Esophagus muscularis mucosa (tissue), 2 donors: ENCODE measurements around the gene UBE2L3.
"Not testable (repeated sequence)": the region's sequence is repeated elsewhere in the genome, so short reads cannot be mapped to it uniquely, and the experiment has no call there.

Experiments used
- POLR2A ChIP-seq: fragments of 450-650 bp; IDR thresholded peaks from one replicate; pipeline ENCODE4 v1.6.1; 2017; ENCODE audit warnings: antibody characterized with exemption, moderate library complexity, mild to moderate bottlenecking, low read depth
- POLR2AphosphoS5 ChIP-seq, 2 donors: sonication (generic); formaldehyde crosslinking; IDR thresholded peaks; one replicate each; pipeline ENCODE4 v1.6.1; 2017; ENCODE audit warnings: antibody characterized with exemption in 2 of 2

GRCh38 chr22:21531525-21531924 lies 36.0 kb upstream of the UBE2L3 start:
- TF ChIP-seq POLR2A; POLR2AphosphoS5 (IDR thresholded peaks at IDR 0.05): not testable (repeated sequence)
